ENCODE data around the gene PCDH9. TPM values are rescaled to one million over a fixed set of nuclear protein-coding genes. Genes with fewer than 3 reads are reported as not detected.

Gene PCDH9
- polyA plus RNA-seq, 3 donors, result 0.03 TPM; not detected in 1

- WGBS (ENCODE audit: insufficient coverage), result no CpG with 5 or more reads among the region's 1 CpG
- DNase-seq, result no peak
- TF ChIP-seq CTCF (IDR thresholded peaks at IDR 0.05), result no peak
- Mint-ChIP-seq H3K4me1 (peaks cover 3% of the 10 kb centered on the region), H3K9me3 (peaks cover 0 to 13% (median 2%) of the 10 kb centered on the region in 7 donors), H3K4me3 (no peak overlapping the region), H3K36me3 (no peaks in the 10 kb centered on the region), H3K27ac (no peak overlapping the region), H3K27me3 (ENCODE audit: low read depth in 3 of 3) (peaks cover 0 to 2% (median 0%) of the 10 kb centered on the region in 3 donors)
- no peak overlapping the region for H3K27ac ChIP-seq (ENCODE audit: low read depth in 1 of 2, low read length in 2 of 2)
- H3K4me3 ChIP-seq (replicated peaks in 1 of 3; ENCODE audit: low read depth in 2 of 3, low read length in 3 of 3), result no peak overlapping the region
- H3K9me3 ChIP-seq (replicated peaks in 1 of 2; ENCODE audit: control insufficient read depth in 1 of 2, insufficient read depth in 1 of 2, low read length in 2 of 2), result no peaks in the 10 kb centered on the region
- H3K36me3 ChIP-seq (replicated peaks in 1 of 2; ENCODE audit: control insufficient read depth in 1 of 2, insufficient read depth in 2 of 2, low read length in 2 of 2), result no peaks in the 10 kb centered on the region
- H4K20me1 ChIP-seq (ENCODE audit: insufficient read depth, low read length), result no peaks in the 10 kb centered on the region
- H3K4me2 ChIP-seq (replicated peaks; ENCODE audit: extremely low read depth, low read length, poor library complexity, severe bottlenecking), result no peak overlapping the region
- no peak overlapping the region for H2AFZ ChIP-seq (ENCODE audit: insufficient read depth, low read depth, low read length, poor library complexity, severe bottlenecking)
- H3K79me2 ChIP-seq (ENCODE audit: insufficient read depth, low read length), result no peaks in the 10 kb centered on the region
- H3K4me1 ChIP-seq (ENCODE audit: control insufficient read depth in 1 of 2, insufficient read depth in 2 of 2, low read length in 2 of 2), result no peaks in the 10 kb centered on the region
- no peak overlapping the region for H3K9ac ChIP-seq (ENCODE audit: insufficient read depth, low read length, poor library complexity, severe bottlenecking)
- intact Hi-C loops (cut with micrococcal nuclease), result no loop called here
- H3K27me3 ChIP-seq (ENCODE audit: control insufficient read depth in 2 of 2, insufficient read depth in 2 of 2, low read length in 2 of 2), result no peaks in the 10 kb centered on the region
Observed at GRCh38 chr13:66778461-66778860, 451.7 kb downstream of the PCDH9 start.

- H3K4me1 ChIP-seq (ENCODE audit: control insufficient read depth in 1 of 2, insufficient read depth in 2 of 2, low read length in 2 of 2), result no peaks in the 10 kb centered on the region
- H3K4me3 Mint-ChIP-seq, result no peak overlapping the region
- no peaks in the 10 kb centered on the region for H3K36me3 ChIP-seq (replicated peaks in 1 of 2; ENCODE audit: control insufficient read depth in 1 of 2, insufficient read depth in 2 of 2, low read length in 2 of 2)
- H2AFZ ChIP-seq (ENCODE audit: insufficient read depth, low read depth, low read length, poor library complexity, severe bottlenecking), result no peak overlapping the region
- H3K4me3 ChIP-seq (replicated peaks in 1 of 3; ENCODE audit: low read depth in 2 of 3, low read length in 3 of 3), result no peak overlapping the region
- H3K27ac Mint-ChIP-seq, result no peak overlapping the region
- DNase-seq, result no peak
- no peak overlapping the region for H3K4me2 ChIP-seq (replicated peaks; ENCODE audit: extremely low read depth, low read length, poor library complexity, severe bottlenecking)
- H3K9me3 ChIP-seq (replicated peaks in 1 of 2; ENCODE audit: control insufficient read depth in 1 of 2, insufficient read depth in 1 of 2, low read length in 2 of 2), result no peaks in the 10 kb centered on the region
- intact Hi-C loops (cut with micrococcal nuclease), result no loop called here
- H3K27me3 Mint-ChIP-seq (ENCODE audit: low read depth in 3 of 3), result peaks cover 0 to 2% (median 0%) of the 10 kb centered on the region in 3 donors
- peaks cover 3% of the 10 kb centered on the region for H3K4me1 Mint-ChIP-seq
- TF ChIP-seq CTCF (IDR thresholded peaks at IDR 0.05), result no peak
- H3K79me2 ChIP-seq (ENCODE audit: insufficient read depth, low read length), result no peaks in the 10 kb centered on the region
- peaks cover 0 to 13% (median 2%) of the 10 kb centered on the region in 7 donors for H3K9me3 Mint-ChIP-seq
- H3K27me3 ChIP-seq (ENCODE audit: control insufficient read depth in 2 of 2, insufficient read depth in 2 of 2, low read length in 2 of 2), result no peaks in the 10 kb centered on the region
- WGBS (ENCODE audit: insufficient coverage), result 71% methylated on average over 1 of the region's 3 CpGs
- H4K20me1 ChIP-seq (ENCODE audit: insufficient read depth, low read length), result no peaks in the 10 kb centered on the region
- no peak overlapping the region for H3K9ac ChIP-seq (ENCODE audit: insufficient read depth, low read length, poor library complexity, severe bottlenecking)
- H3K27ac ChIP-seq (ENCODE audit: low read depth in 1 of 2, low read length in 2 of 2), result no peak overlapping the region
- no peaks in the 10 kb centered on the region for H3K36me3 Mint-ChIP-seq
Observed at GRCh38 chr13:66775196-66775595, 454.9 kb downstream of the PCDH9 start.
